GM18517 (cell line): ENCODE measurements around the gene MAPK8IP3.

Experiments
- ATAC-seq: cut with Tn5 transposase; IDR thresholded peaks from one replicate; pipeline ENCODE4 v1.9.1; 2021; ENCODE audit warnings: mild to moderate bottlenecking, moderate library complexity; ENCODE audit not compliant: unreplicated experiment

MAPK8IP3 gene

DNA sequence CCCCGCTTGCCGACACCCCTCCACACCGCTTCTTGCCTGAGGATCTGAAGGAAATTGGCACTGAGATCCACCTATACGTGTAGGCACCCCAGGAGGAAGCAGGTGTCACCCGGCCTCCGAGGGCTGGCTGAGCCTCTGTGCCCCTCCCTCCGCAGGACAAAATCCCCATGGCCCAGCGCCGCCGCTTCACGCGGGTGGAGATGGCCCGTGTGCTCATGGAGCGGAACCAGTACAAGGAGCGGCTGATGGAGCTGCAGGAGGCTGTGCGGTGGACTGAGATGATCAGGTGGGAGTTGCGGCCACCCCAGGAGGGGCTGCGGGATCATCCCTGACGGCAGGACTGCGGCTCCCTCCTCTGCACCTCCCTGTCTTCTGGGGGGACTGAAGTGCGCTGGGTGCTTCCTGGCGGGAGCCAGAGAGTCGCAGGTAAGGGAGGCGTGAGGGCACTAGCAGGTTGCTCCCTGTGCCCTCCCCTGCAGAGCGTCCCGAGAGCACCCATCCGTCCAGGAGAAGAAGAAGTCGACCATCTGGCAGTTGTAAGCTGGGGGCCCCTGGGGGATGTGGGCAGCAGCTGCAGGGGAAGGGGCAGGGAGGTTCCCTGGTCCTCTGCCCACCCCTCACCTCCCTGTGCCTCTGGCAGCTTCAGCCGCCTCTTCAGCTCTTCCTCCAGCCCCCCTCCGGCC, 56.3 kb downstream of the MAPK8IP3 start:
- no peak for ATAC-seq

DNA sequence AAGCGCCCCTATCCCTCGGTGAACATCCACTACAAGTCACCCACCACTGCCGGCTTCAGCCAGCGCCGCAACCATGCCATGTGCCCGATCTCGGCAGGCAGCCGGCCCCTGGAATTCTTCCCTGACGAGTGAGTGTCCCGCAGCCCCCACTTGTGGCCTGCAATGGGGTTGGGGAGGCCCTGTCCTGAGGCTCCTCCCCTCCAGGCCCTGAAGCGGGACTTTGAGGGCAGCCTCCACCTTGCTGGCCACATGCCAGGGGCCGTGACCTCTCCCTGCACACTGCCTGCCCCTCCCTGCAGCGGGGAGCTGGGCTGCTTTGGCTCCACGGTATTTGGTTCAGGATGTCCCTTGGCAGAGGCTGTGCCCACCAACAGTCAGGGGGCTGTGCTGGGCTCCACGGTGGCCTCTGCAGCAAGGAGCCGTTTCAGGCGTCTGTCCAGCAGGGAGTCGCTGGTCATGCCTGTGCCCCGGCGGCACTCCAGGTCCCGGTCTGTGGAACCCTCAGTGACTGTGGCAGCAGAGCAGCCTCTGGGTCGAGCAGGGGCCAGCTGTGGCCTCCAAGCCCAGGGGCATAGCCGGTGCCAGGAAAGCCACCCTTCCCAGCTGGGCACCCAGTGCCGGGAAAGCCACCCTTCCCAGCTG, 57.0 kb downstream of the MAPK8IP3 start:
- ATAC-seq, result no peak

- no peak for ATAC-seq
Measured at GRCh38 chr16:1763521-1764511, 57.8 kb downstream of the MAPK8IP3 start.

DNA sequence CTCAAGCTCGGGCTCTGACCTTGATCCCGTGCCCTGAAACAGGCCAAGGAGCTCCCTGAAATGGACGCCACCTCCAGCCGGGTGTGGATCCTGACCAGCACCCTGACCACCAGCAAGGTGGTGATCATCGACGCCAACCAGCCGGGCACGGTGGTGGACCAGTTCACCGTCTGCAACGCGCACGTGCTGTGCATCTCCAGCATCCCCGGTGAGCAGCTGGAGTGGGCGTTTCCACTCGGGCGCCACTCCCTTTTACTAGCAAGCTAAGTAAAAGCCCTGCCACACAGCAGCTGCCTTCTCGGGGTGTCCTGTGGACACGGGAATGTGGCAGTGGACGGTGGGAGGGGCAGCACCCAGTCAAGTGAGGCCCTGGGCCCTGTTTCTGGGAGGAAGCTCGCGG, 59.0 kb downstream of the MAPK8IP3 start:
- ATAC-seq, result no peak

DNA sequence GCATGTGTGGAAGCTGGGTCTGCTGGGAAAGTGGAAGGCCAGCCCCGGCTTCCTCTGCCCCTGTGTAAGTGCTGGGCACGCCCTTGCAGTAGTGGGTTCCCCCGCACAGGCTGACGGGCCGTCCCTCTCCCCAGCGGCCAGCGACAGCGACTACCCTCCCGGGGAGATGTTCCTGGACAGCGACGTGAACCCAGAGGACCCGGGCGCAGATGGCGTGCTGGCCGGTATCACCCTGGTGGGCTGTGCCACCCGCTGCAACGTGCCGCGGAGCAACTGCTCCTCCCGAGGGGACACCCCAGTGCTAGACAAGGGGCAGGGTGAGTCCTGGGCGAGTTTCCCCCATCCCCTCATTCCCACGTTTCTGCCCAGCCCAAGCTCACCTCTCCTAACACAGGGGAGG, 59.8 kb downstream of the MAPK8IP3 start:
- ATAC-seq, result no peak

DNA sequence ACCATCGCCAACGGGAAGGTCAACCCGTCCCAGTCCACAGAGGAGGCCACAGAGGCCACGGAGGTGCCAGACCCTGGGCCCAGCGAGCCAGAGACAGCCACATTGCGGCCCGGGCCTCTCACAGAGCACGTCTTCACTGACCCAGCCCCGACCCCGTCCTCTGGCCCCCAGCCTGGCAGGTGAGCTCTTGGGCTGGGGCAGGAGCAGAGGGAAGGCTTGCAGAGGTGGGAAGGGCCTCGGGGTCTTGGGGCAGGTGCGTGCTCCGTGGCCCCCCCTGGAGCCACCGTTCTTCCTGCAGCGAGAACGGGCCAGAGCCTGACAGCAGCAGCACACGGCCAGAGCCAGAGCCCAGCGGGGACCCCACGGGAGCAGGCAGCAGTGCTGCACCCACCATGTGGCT, 60.2 kb downstream of the MAPK8IP3 start:
- ATAC-seq, result no peak

DNA sequence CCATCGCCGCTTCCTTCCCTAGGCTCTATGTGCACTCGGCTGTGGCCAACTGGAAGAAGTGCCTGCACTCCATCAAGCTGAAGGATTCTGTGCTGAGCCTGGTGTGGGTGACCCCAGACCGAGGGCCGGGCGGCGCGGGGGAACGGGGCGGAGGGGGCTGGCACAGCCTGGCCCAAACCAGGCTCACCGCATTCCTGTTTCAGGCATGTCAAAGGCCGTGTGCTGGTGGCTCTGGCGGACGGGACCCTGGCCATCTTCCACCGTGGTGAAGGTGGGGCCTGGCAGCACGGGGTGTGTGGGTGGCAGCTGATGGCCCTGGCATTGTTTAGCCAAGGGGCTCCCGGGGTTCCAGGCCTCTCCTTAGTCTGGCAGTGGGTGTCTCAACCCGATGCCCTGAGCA, 60.7 kb downstream of the MAPK8IP3 start:
- ATAC-seq, result no peak

DNA sequence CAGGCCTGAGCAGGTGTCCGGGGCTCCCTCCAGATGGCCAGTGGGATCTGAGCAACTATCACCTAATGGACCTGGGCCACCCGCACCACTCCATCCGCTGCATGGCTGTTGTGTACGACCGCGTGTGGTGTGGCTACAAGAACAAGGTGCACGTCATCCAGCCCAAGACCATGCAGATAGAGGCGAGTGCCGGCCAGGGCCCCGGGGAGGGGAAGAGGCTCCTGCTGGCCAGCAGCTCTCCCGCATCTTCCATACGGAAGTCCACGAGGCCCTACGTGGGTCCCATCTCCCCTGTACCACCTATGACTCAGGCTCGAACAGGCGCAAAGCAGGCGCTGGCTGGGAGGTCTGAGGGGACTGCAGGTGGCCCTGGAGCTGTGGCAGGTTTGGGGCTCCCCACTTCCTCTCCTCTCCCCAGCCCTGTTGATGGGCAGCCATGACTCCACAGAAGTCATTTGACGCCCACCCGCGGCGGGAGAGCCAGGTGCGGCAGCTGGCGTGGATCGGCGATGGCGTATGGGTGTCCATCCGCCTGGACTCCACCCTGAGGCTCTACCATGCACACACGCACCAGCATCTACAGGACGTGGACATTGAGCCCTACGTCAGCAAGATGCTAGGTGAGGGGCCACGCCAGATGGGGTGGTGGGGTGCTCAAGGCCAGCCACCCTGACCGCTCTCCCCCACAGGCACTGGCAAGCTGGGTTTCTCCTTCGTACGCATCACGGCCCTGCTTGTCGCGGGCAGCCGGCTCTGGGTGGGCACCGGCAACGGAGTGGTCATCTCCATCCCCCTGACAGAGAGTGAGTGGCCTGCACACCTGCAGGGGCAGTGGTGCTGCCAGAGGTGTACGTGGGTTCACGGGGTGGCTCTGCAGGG, 61.4 kb downstream of the MAPK8IP3 start:
- no peak for ATAC-seq

- no peak for ATAC-seq
Measured at GRCh38 chr16:1768061-1768766, 62.2 kb downstream of the MAPK8IP3 start.

DNA sequence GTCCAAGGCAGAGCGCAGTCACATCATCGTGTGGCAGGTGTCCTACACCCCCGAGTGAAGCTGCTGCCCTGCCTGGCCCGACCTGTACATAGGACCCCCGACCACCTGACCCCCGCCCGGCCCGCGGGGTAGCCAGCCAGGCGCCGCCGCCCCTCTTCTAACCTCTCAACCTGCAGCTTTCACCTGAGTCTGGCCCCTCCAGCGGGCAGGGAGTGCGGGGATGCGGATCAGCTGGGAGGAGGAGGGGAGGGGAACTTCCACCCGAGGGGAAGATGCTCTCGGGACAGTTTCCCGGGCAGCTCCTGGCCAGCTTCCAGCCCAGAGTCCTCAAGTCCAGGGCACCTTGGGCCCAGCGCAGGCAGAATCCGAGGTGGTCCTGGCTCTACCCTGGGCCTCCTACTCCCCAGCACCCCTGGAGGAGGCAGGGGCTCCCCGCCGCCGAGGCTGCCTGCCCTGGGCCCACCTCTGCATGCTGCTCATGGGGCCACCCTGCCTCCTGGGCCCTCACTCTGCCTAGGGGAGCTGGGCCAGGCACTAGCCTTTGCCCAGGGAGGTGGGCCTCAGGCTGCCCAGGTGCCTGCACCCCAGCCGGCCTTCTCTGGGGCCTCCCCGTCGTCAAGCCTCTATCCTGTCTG, 62.9 kb downstream of the MAPK8IP3 start:
- ATAC-seq, result no peak

GRCh38 chr16:1769402-1770300, 63.7 kb downstream of the MAPK8IP3 start:
- no peak for ATAC-seq

GRCh38 chr16:1770328-1771187, 64.6 kb downstream of the MAPK8IP3 start:
- ATAC-seq, result no peak

- no peak for ATAC-seq
Measured at GRCh38 chr16:1771188-1771863, 65.3 kb downstream of the MAPK8IP3 start, which contains the start of gene NME3. TSS of gene NME3 (minus strand) at chr16:1771543. CDS start at chr16:1771534, 9 bp downstream.

DNA sequence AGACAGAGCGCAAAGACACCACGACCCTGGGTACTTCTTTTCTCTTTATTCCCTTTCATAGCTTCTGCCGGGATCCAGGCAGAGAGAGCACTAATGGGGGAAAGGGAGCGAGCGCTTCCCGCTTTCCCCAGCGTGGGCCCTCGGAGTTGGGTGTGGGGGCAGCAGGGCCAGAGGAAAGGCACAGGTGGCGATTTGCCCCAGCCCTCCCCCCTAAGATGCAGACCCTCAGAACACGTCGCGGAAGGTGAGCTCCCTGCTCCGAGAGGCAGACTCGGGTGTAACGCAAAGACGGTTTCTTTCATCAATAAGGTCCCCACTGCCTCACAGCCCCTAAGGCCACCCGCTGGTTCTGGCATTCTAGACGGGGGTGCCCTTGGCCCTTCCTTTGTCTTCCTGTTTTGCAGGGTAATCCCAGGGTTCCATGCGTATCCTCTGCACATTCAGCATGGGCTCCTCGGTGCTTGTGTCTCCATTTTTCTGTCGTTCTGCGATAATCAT, 65.9 kb downstream of the MAPK8IP3 start:
- ATAC-seq, result no peak

DNA sequence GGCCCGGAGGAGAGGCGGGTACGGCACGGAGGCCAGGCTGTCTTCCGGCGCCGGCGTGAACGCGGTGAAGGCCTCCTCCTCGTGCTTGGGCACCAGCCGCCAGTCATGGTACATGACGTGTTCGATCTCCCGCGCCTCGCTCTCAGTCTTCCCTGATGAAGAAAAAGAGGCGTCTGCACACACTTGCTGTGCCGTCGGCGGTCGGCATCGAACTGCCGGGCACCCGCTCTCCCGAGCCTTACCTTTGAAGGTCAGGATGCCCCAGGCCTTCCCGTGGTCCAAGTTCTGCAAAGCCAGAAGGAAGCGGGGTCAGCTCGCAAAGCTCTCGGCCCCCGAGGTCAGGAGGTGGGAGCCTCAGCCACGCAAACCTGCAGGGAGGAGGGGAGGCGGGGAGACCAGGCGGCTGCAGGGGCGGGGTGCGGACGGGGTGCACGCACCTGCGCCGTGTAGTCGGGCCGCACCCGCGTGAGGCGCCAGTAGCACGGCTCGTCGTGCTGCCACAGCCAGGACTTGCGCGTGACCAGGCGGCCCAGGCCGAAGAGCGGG, 66.4 kb downstream of the MAPK8IP3 start, which contains the start of gene EME2:
TSS of gene EME2 (plus strand) at position 449 of the 546 bp plus-strand sequence. CDS start 418 bp downstream, outside the sequence.
- peak; percentile 10 for ATAC-seq
